Measurements from ENCODE around the gene KRI1.

DNA sequence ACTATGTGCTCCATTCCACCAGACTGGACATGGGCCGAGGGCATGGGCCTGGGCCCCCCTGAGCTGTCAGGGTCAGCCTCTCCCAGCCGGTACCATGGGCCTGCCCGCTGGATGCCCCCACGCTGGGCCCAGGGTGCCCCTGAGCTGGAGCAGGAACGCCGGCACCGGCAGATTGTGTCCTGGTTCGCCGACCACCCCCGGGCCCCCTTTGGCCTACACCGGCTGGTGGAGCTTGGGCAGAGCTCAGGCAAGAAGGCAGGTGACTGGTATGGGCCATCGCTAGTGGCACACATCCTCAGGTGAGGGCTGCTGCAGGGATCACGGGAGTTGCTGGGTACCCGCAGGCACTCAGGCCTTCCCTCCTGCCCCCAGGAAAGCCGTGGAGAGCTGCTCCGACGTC lies 19.0 kb downstream of the KRI1 start:
- TF ChIP-seq, protein P1, sequence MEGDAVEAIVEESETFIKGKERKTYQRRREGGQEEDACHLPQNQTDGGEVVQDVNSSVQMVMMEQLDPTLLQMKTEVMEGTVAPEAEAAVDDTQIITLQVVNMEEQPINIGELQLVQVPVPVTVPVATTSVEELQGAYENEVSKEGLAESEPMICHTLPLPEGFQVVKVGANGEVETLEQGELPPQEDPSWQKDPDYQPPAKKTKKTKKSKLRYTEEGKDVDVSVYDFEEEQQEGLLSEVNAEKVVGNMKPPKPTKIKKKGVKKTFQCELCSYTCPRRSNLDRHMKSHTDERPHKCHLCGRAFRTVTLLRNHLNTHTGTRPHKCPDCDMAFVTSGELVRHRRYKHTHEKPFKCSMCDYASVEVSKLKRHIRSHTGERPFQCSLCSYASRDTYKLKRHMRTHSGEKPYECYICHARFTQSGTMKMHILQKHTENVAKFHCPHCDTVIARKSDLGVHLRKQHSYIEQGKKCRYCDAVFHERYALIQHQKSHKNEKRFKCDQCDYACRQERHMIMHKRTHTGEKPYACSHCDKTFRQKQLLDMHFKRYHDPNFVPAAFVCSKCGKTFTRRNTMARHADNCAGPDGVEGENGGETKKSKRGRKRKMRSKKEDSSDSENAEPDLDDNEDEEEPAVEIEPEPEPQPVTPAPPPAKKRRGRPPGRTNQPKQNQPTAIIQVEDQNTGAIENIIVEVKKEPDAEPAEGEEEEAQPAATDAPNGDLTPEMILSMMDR (IDR thresholded peaks at IDR 0.05 in 4 of 5, conservative IDR thresholded peaks at IDR 0.05 in 1 of 5), result no peak
- no peak for TF ChIP-seq POLR2A (IDR thresholded peaks at IDR 0.05)

Data from gastrocnemius medialis (tissue), 4 donors.